ENCODE results near the gene TMEM134. TPM values are rescaled to one million over a fixed set of nuclear protein-coding genes. Genes with fewer than 3 reads are reported as not detected.
A peak's percentile ranks its signal among the peaks of the same experiment; 100 is the strongest.

The TMEM134 gene
- total and polyA plus RNA-seq, 9 of the 15 experiments (the other 6 are each of a cell fraction or from before 2014, with no cell fraction given) = 0.63 to 48.4 (median 10.7) TPM

GRCh38 chr11:67491276-67492068, 22.4 kb upstream of the TMEM134 start:
- peak; percentile 37 for TF ChIP-seq RBM22 (IDR thresholded peaks at IDR 0.05; ENCODE audit: low read depth, low read length, poor library complexity, severe bottlenecking)
- TF ChIP-seq FOXA3 (CRISPR knock-in tag; conservative IDR thresholded peaks at IDR 0.05 in 1 of 2, IDR thresholded peaks at IDR 0.05 in 1 of 2) = no peak
- ChIA-PET CTCF (ENCODE audit: low intra/inter-chr PET ratio) (no interaction called here), POLR2A (interaction anchor here (0.6 to 1.4 kb wide), 8 partner anchors 10 to 545 kb away, joined by 3 to 5 read pairs (median 4); no protein-coding TSS in a partner anchor)
- Histone ChIP-seq H3K9me3 (replicated peaks; ENCODE audit: control insufficient read depth, insufficient read depth, low read depth, low read length) (no peaks in the 10 kb centered on the region), H3K9ac (ENCODE audit: insufficient read depth in 1 of 2, low read depth in 2 of 2, low read length in 2 of 2) (peak overlapping the region in 1 of 2 experiments; percentile 58; a peak in 1 of 4 replicates), H3K4me2 (ENCODE audit: insufficient read depth, low read length) (no peak overlapping the region), H3K27me3 (ENCODE audit: control insufficient read depth in 2 of 2, insufficient read depth in 2 of 2, low read length in 2 of 2) (no peaks in the 10 kb centered on the region), H3K4me3 (no peak overlapping the region), H3K79me2 (ENCODE audit: control insufficient read depth, insufficient read depth, low read length) (peaks cover 8% of the 10 kb centered on the region; the same call in 1 of the 3 replicates), H3K27ac (ENCODE audit: extremely low read depth, low read depth, low read length) (no peak overlapping the region), H3K36me3 (ENCODE audit: control insufficient read depth, insufficient read depth, low read length) (peaks cover 88% of the 10 kb centered on the region; the same call in 2 of the 3 replicates), H4K20me1 (replicated peaks; ENCODE audit: control insufficient read depth, insufficient read depth, low read length) (no peaks in the 10 kb centered on the region), H3K4me1 (replicated peaks in 1 of 2; ENCODE audit: control insufficient read depth in 2 of 2, insufficient read depth in 2 of 2, low read length in 2 of 2) (peaks cover under 1 to 77% of the 10 kb centered on the region in 2 experiments; a peak in 3 of 5 replicates), H3K9me1 (ENCODE audit: control insufficient read depth, insufficient read depth, low read length) (no peaks in the 10 kb centered on the region), H2AFZ (ENCODE audit: low read depth, low read length) (no peak overlapping the region)
- no TSS peak for BruUV-seq (replicated peaks)
- no peak for ATAC-seq
- intact Hi-C loops (cut with micrococcal nuclease) (no loop called here), in situ Hi-C loops (cut with MboI) (no loop called here)
- no peak for DNase-seq (ENCODE audit: extremely low read depth in 1 of 4, low spot score in 3 of 4)
- WGBS (ENCODE audit: insufficient coverage, low coverage, missing lambda C conversion rate) = 94% methylated on average over 10 of the region's 24 CpGs
- FAIRE-seq = no peak

- Histone ChIP-seq H3K9me1 (ENCODE audit: control insufficient read depth, insufficient read depth, low read length) (no peaks in the 10 kb centered on the region), H3K27me3 (ENCODE audit: control insufficient read depth in 2 of 2, insufficient read depth in 2 of 2, low read length in 2 of 2) (no peaks in the 10 kb centered on the region), H3K4me3 (no peak overlapping the region), H3K27ac (ENCODE audit: extremely low read depth, low read depth, low read length) (no peak overlapping the region), H3K4me2 (ENCODE audit: insufficient read depth, low read length) (no peak overlapping the region), H4K20me1 (replicated peaks; ENCODE audit: control insufficient read depth, insufficient read depth, low read length) (no peaks in the 10 kb centered on the region), H2AFZ (ENCODE audit: low read depth, low read length) (no peak overlapping the region), H3K36me3 (ENCODE audit: control insufficient read depth, insufficient read depth, low read length) (peaks cover 81% of the 10 kb centered on the region; the same call in 2 of the 3 replicates), H3K79me2 (ENCODE audit: control insufficient read depth, insufficient read depth, low read length) (peaks cover 11% of the 10 kb centered on the region; the same call in 1 of the 3 replicates), H3K9me3 (replicated peaks; ENCODE audit: control insufficient read depth, insufficient read depth, low read depth, low read length) (no peaks in the 10 kb centered on the region), H3K4me1 (replicated peaks in 1 of 2; ENCODE audit: control insufficient read depth in 2 of 2, insufficient read depth in 2 of 2, low read length in 2 of 2) (peaks cover 8 to 81% of the 10 kb centered on the region in 2 experiments; a peak in 4 of 5 replicates), H3K9ac (ENCODE audit: insufficient read depth in 1 of 2, low read depth in 2 of 2, low read length in 2 of 2) (peak overlapping the region in 1 of 2 experiments; percentile 45; a peak in 2 of 4 replicates)
- in situ Hi-C loops (cut with MboI) = no loop called here
- ChIA-PET POLR2A (interaction anchor here (0.6 to 1.6 kb wide), 5 partner anchors 8 to 923 kb away, joined by 3 to 9 read pairs (median 3); no protein-coding TSS in a partner anchor), CTCF (ENCODE audit: low intra/inter-chr PET ratio) (no interaction called here)
- ATAC-seq (no peak), FAIRE-seq (no peak), DNase-seq (ENCODE audit: extremely low read depth in 1 of 4, low spot score in 3 of 4) (no peak)
- 91% methylated on average over 11 of the region's 15 CpGs for WGBS (ENCODE audit: insufficient coverage, low coverage, missing lambda C conversion rate)
- intact Hi-C loops (cut with micrococcal nuclease) = no loop called here
- no TSS peak for BruUV-seq (replicated peaks)
- TF ChIP-seq BMI1 (IDR thresholded peaks at IDR 0.05; ENCODE audit: low read length) (no peak), ZNF347 (CRISPR knock-in tag; IDR thresholded peaks at IDR 0.05; ENCODE audit: low read depth) (no peak), NR3C1 (CRISPR knock-in tag; IDR thresholded peaks at IDR 0.05) (no peak), RBFOX2 (IDR thresholded peaks at IDR 0.05; ENCODE audit: low read depth, low read length) (peak; percentile 45; the same call in 1 of the 2 replicates), POU5F1 (IDR thresholded peaks at IDR 0.05; ENCODE audit: borderline replicate concordance, low read depth, low read length, partially characterized antibody) (no peak), PHF21A (IDR thresholded peaks at IDR 0.05; ENCODE audit: borderline replicate concordance, low read depth) (no peak), PREB (CRISPR knock-in tag; IDR thresholded peaks at IDR 0.05) (no peak), ZNF324 (CRISPR knock-in tag; IDR thresholded peaks at IDR 0.05) (no peak), RBM15 (IDR thresholded peaks at IDR 0.05; ENCODE audit: insufficient read depth, low read length) (no peak), MLLT1 (IDR thresholded peaks at IDR 0.05) (no peak)
These were observed 21.6 kb upstream of the TMEM134 start for GRCh38 chr11:67490727-67491065.

Measured in K562 (cell line).